ENCODE results near the gene C1orf174. TPM values are rescaled to one million over a fixed set of nuclear protein-coding genes. Genes with fewer than 3 reads are reported as not detected.

C1orf174 gene
- total RNA-seq, 3 donors from 2014 or later (not counting 1 experiment from before 2014, with no cell fraction given) = 52.9 to 62.3 (median 61.5) TPM

DNA sequence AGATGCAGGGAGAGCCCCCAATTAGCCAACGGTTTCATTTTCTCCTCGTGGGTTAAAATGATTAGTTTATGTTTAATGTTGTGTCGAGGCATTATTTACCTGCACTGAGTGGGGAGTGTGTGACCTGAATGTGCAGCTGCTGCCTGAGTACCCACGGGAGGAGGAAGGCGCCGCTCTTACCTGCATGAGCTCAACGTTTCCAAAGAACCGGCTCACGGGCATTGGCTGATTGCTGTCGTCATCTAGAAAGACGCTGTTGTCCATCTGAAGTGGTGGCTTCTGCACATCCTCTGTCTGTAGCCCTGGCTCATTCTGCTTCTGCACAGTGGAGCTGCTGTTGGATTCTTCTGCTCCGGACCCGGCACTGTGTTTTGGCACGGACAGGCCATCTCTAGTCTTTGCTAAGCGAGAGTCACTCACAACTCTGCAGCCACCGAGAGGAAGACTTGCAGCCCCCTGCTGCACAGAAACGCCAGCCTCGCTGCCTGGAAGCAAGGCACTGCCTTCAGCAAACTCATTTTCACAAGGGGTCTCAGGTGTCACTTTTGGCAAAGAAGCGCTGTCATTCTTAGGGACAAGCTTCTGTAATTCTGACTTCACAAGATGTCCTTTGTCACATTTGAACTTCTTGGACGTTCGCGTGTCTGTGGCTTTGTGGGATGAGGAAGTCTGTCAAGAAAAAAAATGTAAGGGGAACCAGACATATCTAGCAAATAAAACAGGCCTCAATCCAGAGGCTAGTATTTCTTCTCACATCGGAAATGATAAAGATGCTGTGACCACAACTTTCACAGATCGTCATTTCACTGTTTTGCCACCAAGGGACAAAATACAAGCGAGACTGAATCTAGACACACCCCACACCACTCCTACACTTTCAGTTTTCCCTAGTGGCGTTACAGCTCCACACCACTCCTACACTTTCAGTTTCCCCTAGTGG is 9.4 kb downstream of the C1orf174 start:
- Histone ChIP-seq H3K27me3 (ENCODE audit: control insufficient read depth, insufficient read depth, low read length) (no peaks in the 10 kb centered on the region), H3K36me3 (ENCODE audit: control insufficient read depth, insufficient read depth, low read length) (peaks cover 36% of the 10 kb centered on the region), H3K4me3 (ENCODE audit: low read length) (no peak overlapping the region), H3K9me3 (ENCODE audit: control insufficient read depth, insufficient read depth, low read length) (no peaks in the 10 kb centered on the region), H3K27ac (ENCODE audit: low read length) (peak overlapping the region; percentile 83), H3K4me1 (ENCODE audit: control insufficient read depth, insufficient read depth, low read length) (peaks cover 35% of the 10 kb centered on the region)
- intact Hi-C loops (cut with micrococcal nuclease) = loop anchor here (1.0 kb wide), 2 partner anchors 7 to 10 kb away; partner anchors contain the start of gene C1orf174
- no peaks in the 10 kb centered on the region for H3K36me3 Mint-ChIP-seq
- H3K9me3 Mint-ChIP-seq = no peaks in the 10 kb centered on the region
- H3K4me3 Mint-ChIP-seq = peak overlapping the region; percentile 85
- ATAC-seq (peak; percentile 78 to 90 (median 87)), DNase-seq (peak in 1 of 2 donors; percentile 75)
- H3K4me1 Mint-ChIP-seq = peaks cover 15 to 24% of the 10 kb centered on the region in 2 donors
- whole genome bisulfite sequencing (ENCODE audit: insufficient coverage) = 48% methylated on average over 25 of the region's 26 CpGs
- TF ChIP-seq, protein P1, sequence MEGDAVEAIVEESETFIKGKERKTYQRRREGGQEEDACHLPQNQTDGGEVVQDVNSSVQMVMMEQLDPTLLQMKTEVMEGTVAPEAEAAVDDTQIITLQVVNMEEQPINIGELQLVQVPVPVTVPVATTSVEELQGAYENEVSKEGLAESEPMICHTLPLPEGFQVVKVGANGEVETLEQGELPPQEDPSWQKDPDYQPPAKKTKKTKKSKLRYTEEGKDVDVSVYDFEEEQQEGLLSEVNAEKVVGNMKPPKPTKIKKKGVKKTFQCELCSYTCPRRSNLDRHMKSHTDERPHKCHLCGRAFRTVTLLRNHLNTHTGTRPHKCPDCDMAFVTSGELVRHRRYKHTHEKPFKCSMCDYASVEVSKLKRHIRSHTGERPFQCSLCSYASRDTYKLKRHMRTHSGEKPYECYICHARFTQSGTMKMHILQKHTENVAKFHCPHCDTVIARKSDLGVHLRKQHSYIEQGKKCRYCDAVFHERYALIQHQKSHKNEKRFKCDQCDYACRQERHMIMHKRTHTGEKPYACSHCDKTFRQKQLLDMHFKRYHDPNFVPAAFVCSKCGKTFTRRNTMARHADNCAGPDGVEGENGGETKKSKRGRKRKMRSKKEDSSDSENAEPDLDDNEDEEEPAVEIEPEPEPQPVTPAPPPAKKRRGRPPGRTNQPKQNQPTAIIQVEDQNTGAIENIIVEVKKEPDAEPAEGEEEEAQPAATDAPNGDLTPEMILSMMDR (IDR thresholded peaks at IDR 0.05) = no peak
- H3K27me3 Mint-ChIP-seq (ENCODE audit: low read depth in 2 of 2) = no peaks in the 10 kb centered on the region
- peak overlapping the region; percentile 96 for H3K27ac Mint-ChIP-seq

DNA sequence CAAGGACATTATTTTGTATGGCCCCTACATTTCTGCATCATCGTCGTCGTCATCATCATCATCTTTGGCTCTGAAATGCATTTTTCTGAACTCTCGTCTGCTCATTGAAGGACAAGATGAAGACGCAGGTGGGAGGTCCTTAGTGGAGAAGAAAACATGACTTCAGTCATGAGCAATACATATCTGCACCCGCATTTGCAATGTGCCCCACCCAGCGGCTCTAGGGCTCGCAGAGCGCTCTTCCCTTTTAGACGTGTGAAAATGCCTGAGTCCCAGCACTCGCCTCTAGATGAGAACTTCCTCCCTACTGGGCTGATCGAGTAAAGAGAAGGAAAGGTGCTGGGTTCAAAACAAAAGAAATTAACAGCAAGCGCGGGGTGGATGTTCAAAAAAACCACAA is 10.1 kb downstream of the C1orf174 start:
- H3K4me1 ChIP-seq (ENCODE audit: control insufficient read depth, insufficient read depth, low read length) = peaks cover 35% of the 10 kb centered on the region
- 65% methylated on average over 14 of the region's 14 CpGs for WGBS (ENCODE audit: insufficient coverage)
- TF ChIP-seq, protein P1 (IDR thresholded peaks at IDR 0.05) = no peak
- Mint-ChIP-seq H3K4me1 (peaks cover 15 to 24% of the 10 kb centered on the region in 2 donors), H3K27me3 (ENCODE audit: low read depth in 2 of 2) (no peaks in the 10 kb centered on the region), H3K27ac (peak overlapping the region; percentile 96), H3K4me3 (peak overlapping the region; percentile 85), H3K9me3 (no peaks in the 10 kb centered on the region), H3K36me3 (no peaks in the 10 kb centered on the region)
- H3K4me3 ChIP-seq (ENCODE audit: low read length) = no peak overlapping the region
- DNase-seq (peak; percentile 45 to 69), ATAC-seq (peak; percentile 68 to 72 (median 69))
- peaks cover 35% of the 10 kb centered on the region for H3K36me3 ChIP-seq (ENCODE audit: control insufficient read depth, insufficient read depth, low read length)
- no peaks in the 10 kb centered on the region for H3K9me3 ChIP-seq (ENCODE audit: control insufficient read depth, insufficient read depth, low read length)
- intact Hi-C loops (cut with micrococcal nuclease) = no loop called here
- no peaks in the 10 kb centered on the region for H3K27me3 ChIP-seq (ENCODE audit: control insufficient read depth, insufficient read depth, low read length)
- peak overlapping the region; percentile 83 for H3K27ac ChIP-seq (ENCODE audit: low read length)

DNA sequence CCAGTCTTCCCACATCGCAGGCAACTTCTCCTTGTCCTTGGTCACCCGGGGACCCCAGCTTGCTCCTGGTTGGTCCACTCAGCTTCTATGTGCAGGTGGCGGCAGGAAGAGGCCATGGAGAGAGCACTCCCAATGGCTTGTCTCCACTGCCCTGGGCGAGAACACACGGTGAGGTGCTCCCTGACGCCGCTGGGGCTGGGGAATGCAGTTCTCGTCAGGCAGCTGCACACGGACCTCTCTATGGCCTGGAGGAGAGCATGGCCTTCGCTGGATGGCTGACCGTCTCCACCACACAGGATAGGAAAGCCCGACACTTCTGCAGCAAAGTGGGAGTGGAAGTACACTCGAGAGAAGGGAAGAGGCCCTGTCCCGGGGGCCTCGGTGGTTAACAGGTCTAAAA is 11.8 kb downstream of the C1orf174 start:
- Mint-ChIP-seq H3K27me3 (ENCODE audit: low read depth in 2 of 2) (no peaks in the 10 kb centered on the region), H3K9me3 (no peaks in the 10 kb centered on the region), H3K36me3 (no peaks in the 10 kb centered on the region), H3K4me1 (peaks cover 22 to 29% of the 10 kb centered on the region in 2 donors), H3K4me3 (peak overlapping the region; percentile 37), H3K27ac (peak overlapping the region; percentile 77 to 96)
- Histone ChIP-seq H3K27me3 (ENCODE audit: control insufficient read depth, insufficient read depth, low read length) (no peaks in the 10 kb centered on the region), H3K36me3 (ENCODE audit: control insufficient read depth, insufficient read depth, low read length) (peaks cover 40% of the 10 kb centered on the region), H3K4me1 (ENCODE audit: control insufficient read depth, insufficient read depth, low read length) (peaks cover 44% of the 10 kb centered on the region), H3K27ac (ENCODE audit: low read length) (peak overlapping the region; percentile 11), H3K9me3 (ENCODE audit: control insufficient read depth, insufficient read depth, low read length) (no peaks in the 10 kb centered on the region), H3K4me3 (ENCODE audit: low read length) (no peak overlapping the region)
- intact Hi-C loops (cut with micrococcal nuclease) = no loop called here
- TF ChIP-seq, protein P1 (IDR thresholded peaks at IDR 0.05) = no peak
- WGBS (ENCODE audit: insufficient coverage) = 92% methylated on average over 15 of the region's 15 CpGs
- no peak for DNase-seq
- no peak for ATAC-seq

All from natural killer cell (primary cell).